ENCODE results near the gene TENM4.

DNA sequence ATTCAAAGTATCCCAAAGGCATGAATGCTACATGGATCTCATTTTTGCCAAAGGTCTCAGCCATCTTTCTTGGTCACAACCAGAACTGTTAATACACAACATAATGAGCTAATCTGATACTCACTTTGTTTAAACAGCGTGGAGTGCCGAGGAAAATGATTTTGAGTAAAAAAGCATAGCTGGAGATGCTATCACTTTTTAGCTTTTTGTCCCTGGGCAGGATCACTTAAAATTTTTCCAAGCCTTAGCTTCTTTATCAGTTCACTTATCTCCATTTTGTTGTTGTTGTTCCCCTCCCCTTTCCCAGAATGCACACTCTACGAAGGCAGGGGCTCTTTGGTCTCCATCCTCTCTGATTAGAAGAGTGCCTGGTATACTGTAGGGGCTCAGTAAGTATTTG lies 636.8 kb downstream of the TENM4 start:
- TF ChIP-seq REST (IDR thresholded peaks at IDR 0.05; ENCODE audit: low read depth) (no peak), RAD21 (IDR thresholded peaks at IDR 0.05; ENCODE audit: low read depth) (no peak), TAF1 (IDR thresholded peaks at IDR 0.05; ENCODE audit: low read depth) (no peak), CEBPB (IDR thresholded peaks at IDR 0.05) (no peak), YY1 (IDR thresholded peaks at IDR 0.05; ENCODE audit: low read depth) (no peak)
- TF ChIP-seq, protein P1, sequence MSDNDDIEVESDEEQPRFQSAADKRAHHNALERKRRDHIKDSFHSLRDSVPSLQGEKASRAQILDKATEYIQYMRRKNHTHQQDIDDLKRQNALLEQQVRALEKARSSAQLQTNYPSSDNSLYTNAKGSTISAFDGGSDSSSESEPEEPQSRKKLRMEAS (IDR thresholded peaks at IDR 0.05) = no peak

All from Ishikawa (cell line).